Measurements from ENCODE around the gene PRDX5. TPM values are rescaled to one million over a fixed set of nuclear protein-coding genes. Genes with fewer than 3 reads are reported as not detected.

The PRDX5 gene
- total and polyA plus RNA-seq, 10 of the 15 experiments (the other 5 are each of a cell fraction or from before 2014, with no cell fraction given) = 95.7 to 406 (median 240) TPM

DNA sequence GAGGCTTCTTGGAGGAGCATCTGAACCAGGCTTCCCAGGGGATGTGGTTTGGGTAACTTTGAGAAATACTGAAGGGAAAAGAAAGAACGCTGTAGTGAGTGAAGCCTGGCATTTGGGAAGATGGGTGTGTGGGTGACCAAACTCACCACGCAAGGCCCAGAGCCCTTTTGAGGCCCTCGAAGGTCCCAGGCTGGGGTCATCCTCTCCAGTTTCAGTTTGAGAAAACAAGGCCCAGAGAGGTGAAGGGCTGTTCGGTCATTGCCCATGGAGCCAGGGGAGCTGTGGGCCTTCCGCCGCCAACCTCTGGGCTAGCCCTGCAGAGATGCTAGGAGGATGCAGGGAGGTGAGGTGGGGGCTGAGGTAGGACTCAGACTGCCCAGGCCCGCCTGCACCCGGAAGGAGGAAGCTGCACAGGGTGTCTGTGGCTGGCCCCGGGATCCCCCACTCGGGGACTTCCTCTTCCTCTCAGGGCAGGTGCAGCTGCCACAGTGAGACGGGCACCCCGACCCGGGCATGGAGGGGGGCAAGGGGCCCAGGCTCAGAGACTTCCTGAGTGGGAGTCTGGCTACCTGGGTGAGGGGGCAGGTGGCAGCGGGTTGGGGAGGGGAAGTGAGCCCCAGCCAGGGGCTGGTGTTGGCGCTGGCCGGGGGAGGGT is 22.0 kb downstream of the PRDX5 start, which contains the start of gene CCDC88B (continued):
- TF ChIP-seq, protein P1, sequence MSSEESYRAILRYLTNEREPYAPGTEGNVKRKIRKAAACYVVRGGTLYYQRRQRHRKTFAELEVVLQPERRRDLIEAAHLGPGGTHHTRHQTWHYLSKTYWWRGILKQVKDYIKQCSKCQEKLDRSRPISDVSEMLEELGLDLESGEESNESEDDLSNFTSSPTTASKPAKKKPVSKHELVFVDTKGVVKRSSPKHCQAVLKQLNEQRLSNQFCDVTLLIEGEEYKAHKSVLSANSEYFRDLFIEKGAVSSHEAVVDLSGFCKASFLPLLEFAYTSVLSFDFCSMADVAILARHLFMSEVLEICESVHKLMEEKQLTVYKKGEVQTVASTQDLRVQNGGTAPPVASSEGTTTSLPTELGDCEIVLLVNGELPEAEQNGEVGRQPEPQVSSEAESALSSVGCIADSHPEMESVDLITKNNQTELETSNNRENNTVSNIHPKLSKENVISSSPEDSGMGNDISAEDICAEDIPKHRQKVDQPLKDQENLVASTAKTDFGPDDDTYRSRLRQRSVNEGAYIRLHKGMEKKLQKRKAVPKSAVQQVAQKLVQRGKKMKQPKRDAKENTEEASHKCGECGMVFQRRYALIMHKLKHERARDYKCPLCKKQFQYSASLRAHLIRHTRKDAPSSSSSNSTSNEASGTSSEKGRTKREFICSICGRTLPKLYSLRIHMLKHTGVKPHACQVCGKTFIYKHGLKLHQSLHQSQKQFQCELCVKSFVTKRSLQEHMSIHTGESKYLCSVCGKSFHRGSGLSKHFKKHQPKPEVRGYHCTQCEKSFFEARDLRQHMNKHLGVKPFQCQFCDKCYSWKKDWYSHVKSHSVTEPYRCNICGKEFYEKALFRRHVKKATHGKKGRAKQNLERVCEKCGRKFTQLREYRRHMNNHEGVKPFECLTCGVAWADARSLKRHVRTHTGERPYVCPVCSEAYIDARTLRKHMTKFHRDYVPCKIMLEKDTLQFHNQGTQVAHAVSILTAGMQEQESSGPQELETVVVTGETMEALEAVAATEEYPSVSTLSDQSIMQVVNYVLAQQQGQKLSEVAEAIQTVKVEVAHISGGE (CRISPR knock-in tag; IDR thresholded peaks at IDR 0.05) = peak; percentile 54; the same call in 1 of the 2 replicates
- peak; percentile 62; the same call in 1 of the 2 replicates for TF ChIP-seq PAX5 (IDR thresholded peaks at IDR 0.05; ENCODE audit: borderline replicate concordance, low read depth, low read length)
- TF ChIP-seq BHLHE40 (IDR thresholded peaks at IDR 0.05; ENCODE audit: borderline replicate concordance in 1 of 2, low read depth in 2 of 2, low read length in 1 of 2) = peak; percentile 70 to 86
- 0 out of 2 replicates have a peak, but pooled peaks have one; percentile 37 for TF ChIP-seq MXI1 (IDR thresholded peaks at IDR 0.05; ENCODE audit: low read depth, low read length)
- no peak for TF ChIP-seq EZH2 (IDR thresholded peaks at IDR 0.05; ENCODE audit: borderline replicate concordance, control insufficient read depth, low read depth, low read length)
- TF ChIP-seq FOS (IDR thresholded peaks at IDR 0.05; ENCODE audit: borderline replicate concordance, extremely low read depth, insufficient read length) = no peak
- peak; percentile 74; the same call in 1 of the 2 replicates for TF ChIP-seq CBFB (IDR thresholded peaks at IDR 0.05; ENCODE audit: low read depth)
- TF ChIP-seq NR2F1 (conservative IDR thresholded peaks at IDR 0.05) = peak; percentile 86
- peak; percentile 50; the same call in 1 of the 2 replicates for TF ChIP-seq SMAD5 (IDR thresholded peaks at IDR 0.05; ENCODE audit: low read depth)
- no peak for TF ChIP-seq SUPT20H (IDR thresholded peaks at IDR 0.05; ENCODE audit: borderline replicate concordance, control insufficient read depth, low read depth, low read length)
- TF ChIP-seq IKZF2 (IDR thresholded peaks at IDR 0.05) = peak; percentile 29 to 63; a peak in 3 of 4 replicates
- TF ChIP-seq CHD2 (IDR thresholded peaks at IDR 0.05; ENCODE audit: borderline replicate concordance, low read depth, low read length) = peak; percentile 65
- peak; percentile 96 for TF ChIP-seq GATAD2B (conservative IDR thresholded peaks at IDR 0.05; ENCODE audit: low read depth)
- peak; percentile 93 for TF ChIP-seq SPI1 (IDR thresholded peaks at IDR 0.05; ENCODE audit: borderline replicate concordance, insufficient read depth, low read depth, low read length)
- peak; percentile 40; the same call in 1 of the 2 replicates for TF ChIP-seq HCFC1 (IDR thresholded peaks at IDR 0.05; ENCODE audit: low read length)
- TF ChIP-seq, protein P2, sequence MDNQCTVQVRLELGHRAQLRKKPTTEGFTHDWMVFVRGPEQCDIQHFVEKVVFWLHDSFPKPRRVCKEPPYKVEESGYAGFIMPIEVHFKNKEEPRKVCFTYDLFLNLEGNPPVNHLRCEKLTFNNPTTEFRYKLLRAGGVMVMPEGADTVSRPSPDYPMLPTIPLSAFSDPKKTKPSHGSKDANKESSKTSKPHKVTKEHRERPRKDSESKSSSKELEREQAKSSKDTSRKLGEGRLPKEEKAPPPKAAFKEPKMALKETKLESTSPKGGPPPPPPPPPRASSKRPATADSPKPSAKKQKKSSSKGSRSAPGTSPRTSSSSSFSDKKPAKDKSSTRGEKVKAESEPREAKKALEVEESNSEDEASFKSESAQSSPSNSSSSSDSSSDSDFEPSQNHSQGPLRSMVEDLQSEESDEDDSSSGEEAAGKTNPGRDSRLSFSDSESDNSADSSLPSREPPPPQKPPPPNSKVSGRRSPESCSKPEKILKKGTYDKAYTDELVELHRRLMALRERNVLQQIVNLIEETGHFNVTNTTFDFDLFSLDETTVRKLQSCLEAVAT (IDR thresholded peaks at IDR 0.05) = peak; percentile 52; the same call in 1 of the 2 replicates
- peak; percentile 38; the same call in 1 of the 2 replicates for TF ChIP-seq YY1 (IDR thresholded peaks at IDR 0.05; ENCODE audit: low read depth, low read length)
- TF ChIP-seq TBL1XR1 (IDR thresholded peaks at IDR 0.05; ENCODE audit: low read depth, low read length) = peak; percentile 9; the same call in 1 of the 2 replicates
- no peak for TF ChIP-seq ZNF217 (IDR thresholded peaks at IDR 0.05)
- TF ChIP-seq SMARCA5 (IDR thresholded peaks at IDR 0.05) = no peak
- TF ChIP-seq EED (IDR thresholded peaks at IDR 0.05; ENCODE audit: low read depth) = 0 out of 2 replicates have a peak, but pooled peaks have one; percentile 33
- TF ChIP-seq NBN (IDR thresholded peaks at IDR 0.05) = 0 out of 2 replicates have a peak, but pooled peaks have one; percentile 82
- TF ChIP-seq MTA2 (IDR thresholded peaks at IDR 0.05; ENCODE audit: low read depth) = peak; percentile 72
- TF ChIP-seq POLR2A (IDR thresholded peaks at IDR 0.05; ENCODE audit: low read depth, low read length) = peak; percentile 78
- TF ChIP-seq CREB1 (IDR thresholded peaks at IDR 0.05; ENCODE audit: low read depth) = 0 out of 2 replicates have a peak, but pooled peaks have one; percentile 20

Measured in GM12878 (cell line).